IPS-NIHi11 (cell line): ENCODE measurements around the gene GRM1.
A peak's percentile ranks its signal among the peaks of the same experiment; 100 is the strongest.

Experiments used
- DNase-seq: peaks from one replicate; pipeline ENCODE4 v3.0.0; 2012; ENCODE audit warnings: mixed read lengths, low spot score

The GRM1 gene

DNA sequence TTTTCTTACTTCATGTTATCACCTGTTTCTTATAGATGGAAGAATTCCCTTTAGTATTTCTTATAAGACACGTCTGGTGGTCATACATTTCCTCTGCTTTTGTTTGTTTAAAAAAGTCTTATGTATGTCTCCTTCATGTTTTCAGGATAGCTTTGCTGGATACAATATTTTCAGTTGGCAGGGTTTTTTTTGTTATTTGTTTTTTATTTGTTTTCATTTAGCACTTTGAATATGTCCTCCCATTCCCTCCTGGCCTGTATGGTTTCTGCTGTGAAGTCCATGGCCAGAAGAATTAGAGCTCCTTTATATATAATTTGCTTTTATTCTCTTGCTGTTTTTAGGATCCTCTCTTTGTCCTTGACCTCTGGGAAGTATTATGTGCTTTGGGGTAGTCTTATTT is 432.1 kb downstream of the GRM1 start:
- DNase-seq: no peak

DNA sequence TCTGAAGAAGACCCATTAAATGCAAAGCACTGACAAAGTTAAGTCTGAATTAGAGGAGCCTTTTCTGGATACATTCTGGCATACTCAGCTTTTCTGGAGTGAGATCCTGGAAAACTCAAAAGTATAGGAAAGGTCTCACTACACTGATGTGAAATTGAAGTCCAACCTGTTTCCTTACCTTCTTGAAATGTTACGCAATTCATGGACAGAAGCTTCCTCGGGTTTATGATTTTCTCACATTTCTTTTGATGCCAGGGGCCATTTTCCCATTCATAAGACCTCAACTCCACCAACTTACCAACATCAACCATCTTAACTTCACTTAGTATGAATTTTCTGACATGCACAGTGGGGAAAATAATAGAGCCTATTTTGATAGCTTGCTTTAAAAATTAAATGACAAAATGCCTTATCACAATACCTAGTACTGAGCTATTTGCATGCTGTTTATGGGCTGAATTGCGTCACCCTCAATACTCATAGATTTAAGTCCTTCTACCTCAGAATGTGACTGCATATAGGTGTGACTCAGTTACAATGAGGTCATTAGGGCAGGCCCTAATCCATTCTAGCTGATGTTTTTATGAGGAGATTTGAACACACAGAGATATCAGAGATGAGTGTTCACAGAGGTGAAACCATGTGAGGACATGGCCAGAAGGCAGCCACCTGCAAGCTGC is 441.4 kb downstream of the GRM1 start:
- DNase-seq: no peak

- peak; percentile 16 for DNase-seq
Observed at GRCh38 chr6:146472918-146473317, 444.1 kb downstream of the GRM1 start.

DNA sequence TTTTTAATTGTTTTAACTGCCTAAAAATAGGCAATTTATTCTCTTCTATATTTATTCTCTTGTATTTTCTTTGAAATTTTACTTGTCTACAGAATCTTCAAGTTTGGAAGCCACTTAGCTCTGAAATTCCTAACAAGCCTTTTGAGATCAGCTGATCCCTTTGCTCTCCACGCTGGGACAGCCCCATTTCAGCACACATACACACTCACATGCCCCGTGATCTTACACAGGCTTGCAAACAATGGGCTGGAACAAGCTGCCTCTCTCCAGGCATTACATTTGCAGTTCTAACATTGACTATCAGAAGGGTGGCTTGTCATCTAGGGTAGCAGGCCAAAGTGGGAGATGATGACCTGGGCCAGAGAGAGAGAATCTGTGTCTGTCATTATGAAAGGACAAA is 452.7 kb downstream of the GRM1 start:
- DNase-seq: no peak

DNA sequence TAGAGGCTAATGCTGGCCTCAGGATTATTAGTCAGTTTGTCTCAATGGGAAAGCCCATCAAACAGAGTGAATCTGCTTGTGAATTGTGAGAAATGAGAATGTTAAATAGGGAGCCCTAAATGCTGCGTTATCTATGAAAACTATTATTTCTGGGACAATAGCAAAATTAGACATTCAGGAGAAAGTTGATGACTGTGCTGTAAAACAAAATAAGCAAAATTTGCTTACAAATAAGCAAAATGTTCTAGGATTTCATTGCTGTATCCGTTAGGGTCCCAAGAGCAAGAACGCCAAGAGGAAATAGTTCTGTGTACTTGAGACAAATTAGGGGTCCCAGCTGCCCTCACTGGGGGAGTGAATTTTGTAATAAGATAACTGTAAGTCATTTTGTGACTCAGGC is 455.5 kb downstream of the GRM1 start:
- DNase-seq: no peak
